Hepatocyte (in vitro differentiated cells): ENCODE data around the gene TSR3.

Source experiments
- EZH2 ChIP-seq: fragments of 200-600 bp; sonication (generic); IDR thresholded peaks from 2 replicates; pipeline ENCODE4 v1.6.1; 2016; ENCODE audit warnings: antibody characterized with exemption, mild to moderate bottlenecking, borderline replicate concordance
- EZH2phosphoT487 ChIP-seq: fragments of 200-600 bp; sonication (generic); IDR thresholded peaks from one replicate; pipeline ENCODE4 v1.6.1; 2018; ENCODE audit warnings: antibody characterized with exemption, mild to moderate bottlenecking, low read depth, moderate library complexity; ENCODE audit not compliant: unreplicated experiment, severe bottlenecking
- TF ChIP-seq, protein P1 (sequence below): fragments of 200-600 bp; sonication (generic); IDR thresholded peaks from 2 replicates; pipeline ENCODE4 v1.5.1; 2016; ENCODE audit warnings: antibody characterized with exemption, mild to moderate bottlenecking; ENCODE audit not compliant: poor library complexity

DNA sequence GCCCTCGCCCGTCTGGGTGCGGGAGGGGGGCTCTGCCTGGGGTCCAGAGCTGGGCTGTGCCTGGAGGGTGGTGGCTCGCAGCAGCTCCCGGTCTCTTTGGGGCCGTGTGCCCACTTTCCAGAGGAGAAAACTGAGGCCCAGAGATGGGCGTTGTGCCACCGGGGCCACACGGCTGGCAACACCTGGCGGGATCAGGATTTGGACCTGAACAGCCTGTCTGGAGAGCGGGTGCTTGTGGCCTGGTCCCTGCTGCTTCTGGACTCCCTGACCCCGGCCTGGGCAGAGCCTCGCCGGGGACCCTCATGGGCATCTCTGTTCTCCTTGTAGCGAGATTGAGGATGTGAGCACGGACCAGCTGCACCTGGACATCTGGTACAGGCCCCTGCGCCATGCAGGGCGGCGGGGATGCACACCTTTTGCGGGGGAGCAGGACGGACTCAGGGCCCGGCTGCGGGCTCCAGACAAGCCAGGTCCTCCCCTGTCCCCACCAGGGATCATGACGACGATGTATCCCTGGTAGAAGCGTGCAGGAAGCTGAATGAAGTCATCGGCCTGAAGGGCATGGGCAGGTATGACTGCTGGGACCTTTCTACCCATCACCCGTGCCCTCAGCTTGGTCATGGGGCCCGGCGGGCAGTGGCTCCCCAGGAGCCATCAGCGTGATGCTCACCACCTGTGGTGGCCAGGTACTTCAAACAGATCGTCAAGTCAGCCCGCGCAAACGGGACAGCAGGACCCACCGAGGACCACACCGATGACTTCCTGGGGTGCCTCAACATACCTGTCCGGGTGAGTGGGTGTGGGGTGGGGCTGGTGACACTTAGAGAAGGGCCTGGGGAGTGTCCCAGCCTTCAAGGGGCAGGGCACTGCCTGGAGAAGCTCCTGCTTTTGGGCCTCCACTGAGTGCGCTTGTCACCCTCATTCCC is 9.9 kb downstream of the TSR3 start:
- TF ChIP-seq, protein P1, sequence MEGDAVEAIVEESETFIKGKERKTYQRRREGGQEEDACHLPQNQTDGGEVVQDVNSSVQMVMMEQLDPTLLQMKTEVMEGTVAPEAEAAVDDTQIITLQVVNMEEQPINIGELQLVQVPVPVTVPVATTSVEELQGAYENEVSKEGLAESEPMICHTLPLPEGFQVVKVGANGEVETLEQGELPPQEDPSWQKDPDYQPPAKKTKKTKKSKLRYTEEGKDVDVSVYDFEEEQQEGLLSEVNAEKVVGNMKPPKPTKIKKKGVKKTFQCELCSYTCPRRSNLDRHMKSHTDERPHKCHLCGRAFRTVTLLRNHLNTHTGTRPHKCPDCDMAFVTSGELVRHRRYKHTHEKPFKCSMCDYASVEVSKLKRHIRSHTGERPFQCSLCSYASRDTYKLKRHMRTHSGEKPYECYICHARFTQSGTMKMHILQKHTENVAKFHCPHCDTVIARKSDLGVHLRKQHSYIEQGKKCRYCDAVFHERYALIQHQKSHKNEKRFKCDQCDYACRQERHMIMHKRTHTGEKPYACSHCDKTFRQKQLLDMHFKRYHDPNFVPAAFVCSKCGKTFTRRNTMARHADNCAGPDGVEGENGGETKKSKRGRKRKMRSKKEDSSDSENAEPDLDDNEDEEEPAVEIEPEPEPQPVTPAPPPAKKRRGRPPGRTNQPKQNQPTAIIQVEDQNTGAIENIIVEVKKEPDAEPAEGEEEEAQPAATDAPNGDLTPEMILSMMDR: no peak
- TF ChIP-seq EZH2phosphoT487 (no peak), EZH2 (no peak)
